IgD-negative memory B cell (primary cell): ENCODE results near the gene PZP. TPM values are rescaled to one million over a fixed set of nuclear protein-coding genes. Genes with fewer than 3 reads are reported as not detected.
"Not testable (repeated sequence)": the region's sequence is repeated elsewhere in the genome, so short reads cannot be mapped to it uniquely, and the experiment has no call there.

Source experiments
- H3K27ac Mint-ChIP-seq, 3 donors: one replicate each; pipeline ENCODE4 v1.8.0; 2020 to 2022; ENCODE audit warnings: mild to moderate bottlenecking in 3 of 3, mixed read lengths in 3 of 3, moderate library complexity in 1 of 3
- H3K27me3 Mint-ChIP-seq: one replicate; pipeline ENCODE4 v1.8.0; 2021; ENCODE audit warnings: mixed read lengths
- H3K36me3 Mint-ChIP-seq: one replicate; pipeline ENCODE4 v1.8.0; 2020; ENCODE audit warnings: mild to moderate bottlenecking, mixed read lengths
- H3K4me1 Mint-ChIP-seq, 3 donors: one replicate each; pipeline ENCODE4 v1.8.0; 2020 to 2022; ENCODE audit warnings: mixed read lengths in 3 of 3, mild to moderate bottlenecking in 1 of 3
- H3K4me3 Mint-ChIP-seq, 4 donors: one replicate each; pipeline ENCODE4 v1.8.0; 2020 to 2022; ENCODE audit warnings: mild to moderate bottlenecking in 4 of 4, mixed read lengths in 4 of 4, moderate library complexity in 3 of 4
- H3K9me3 Mint-ChIP-seq, 3 donors: one replicate each; pipeline ENCODE4 v1.8.0; 2020 to 2021; ENCODE audit warnings: mixed read lengths in 3 of 3, mild to moderate bottlenecking in 1 of 3
- polyA plus RNA-seq: library from polyadenylated mRNA; unstranded; fragments of 300-500 nt; fragmentation: Illumina TruSeq; gene quantifications from one replicate; pipeline ENCODE4 v1.2.3, GENCODE V29; 2021

Gene PZP
- polyA plus RNA-seq, 1 donor from 2014 or later, result not detected

- H3K27ac Mint-ChIP-seq, result no peak overlapping the region
- H3K9me3 Mint-ChIP-seq, result peaks cover under 1 to 21% (median 5%) of the 10 kb centered on the region in 3 donors
- peaks cover 4% of the 10 kb centered on the region for H3K27me3 Mint-ChIP-seq
- H3K4me1 Mint-ChIP-seq, result no peaks in the 10 kb centered on the region
- H3K4me3 Mint-ChIP-seq, result no peak overlapping the region
- no peaks in the 10 kb centered on the region for H3K36me3 Mint-ChIP-seq
Measured at GRCh38 chr12:9148926-9149325, 59.3 kb downstream of the PZP start.

GRCh38 chr12:9147461-9147860 is 60.7 kb downstream of the PZP start:
- Mint-ChIP-seq H3K27ac (no peak overlapping the region), H3K4me1 (no peaks in the 10 kb centered on the region), H3K9me3 (peaks cover 2 to 23% (median 7%) of the 10 kb centered on the region in 3 donors), H3K27me3 (peaks cover 2% of the 10 kb centered on the region), H3K36me3 (peaks cover 3% of the 10 kb centered on the region), H3K4me3 (no peak overlapping the region)

- H3K36me3 Mint-ChIP-seq, result peaks cover 3% of the 10 kb centered on the region
- no peak overlapping the region for H3K27ac Mint-ChIP-seq
Measured at GRCh38 chr12:9144730-9145106, 63.5 kb downstream of the PZP start.

GRCh38 chr12:9143929-9144729 is 64.1 kb downstream of the PZP start:
- peaks cover 3% of the 10 kb centered on the region for H3K36me3 Mint-ChIP-seq
- no peaks in the 10 kb centered on the region for H3K4me1 Mint-ChIP-seq
- no peak overlapping the region for H3K27ac Mint-ChIP-seq
- peaks cover 2% of the 10 kb centered on the region for H3K27me3 Mint-ChIP-seq
- H3K4me3 Mint-ChIP-seq, result peak overlapping the region in 1 of 4 donors; percentile 65
- peaks cover 2 to 23% (median 4%) of the 10 kb centered on the region in 3 donors for H3K9me3 Mint-ChIP-seq

More at GRCh38 chr12:9144730-9145106, 63.5 kb downstream of the PZP start:
- H3K4me3 Mint-ChIP-seq, result no peak overlapping the region
- H3K9me3 Mint-ChIP-seq, result peaks cover 2 to 23% (median 5%) of the 10 kb centered on the region in 3 donors
- no peaks in the 10 kb centered on the region for H3K4me1 Mint-ChIP-seq
- peaks cover 2% of the 10 kb centered on the region for H3K27me3 Mint-ChIP-seq

- H3K4me1 Mint-ChIP-seq, result no peaks in the 10 kb centered on the region
- peaks cover 2 to 23% (median 4%) of the 10 kb centered on the region in 3 donors for H3K9me3 Mint-ChIP-seq
- peaks cover 4% of the 10 kb centered on the region for H3K27me3 Mint-ChIP-seq
- H3K4me3 Mint-ChIP-seq, result no peak overlapping the region
- no peak overlapping the region for H3K27ac Mint-ChIP-seq
- peaks cover 3% of the 10 kb centered on the region for H3K36me3 Mint-ChIP-seq
Measured at GRCh38 chr12:9143137-9143536, 65.1 kb downstream of the PZP start.

GRCh38 chr12:9139588-9140290 is 68.5 kb downstream of the PZP start:
- H3K27ac Mint-ChIP-seq, H3K36me3 Mint-ChIP-seq, H3K4me1 Mint-ChIP-seq, H3K27me3 Mint-ChIP-seq, H3K4me3 Mint-ChIP-seq: not testable (repeated sequence)
- peaks cover 2 to 16% (median 2%) of the 10 kb centered on the region in 3 donors for H3K9me3 Mint-ChIP-seq

GRCh38 chr12:9135903-9136310 is 72.3 kb downstream of the PZP start:
- H3K9me3 Mint-ChIP-seq, result peaks cover 0 to 6% (median 0%) of the 10 kb centered on the region in 3 donors
- peaks cover 1% of the 10 kb centered on the region for H3K36me3 Mint-ChIP-seq
- peaks cover 2% of the 10 kb centered on the region for H3K27me3 Mint-ChIP-seq
- H3K27ac Mint-ChIP-seq, result no peak overlapping the region
- no peak overlapping the region for H3K4me3 Mint-ChIP-seq
- H3K4me1 Mint-ChIP-seq, result no peaks in the 10 kb centered on the region

GRCh38 chr12:9134981-9135628 is 73.1 kb downstream of the PZP start:
- Mint-ChIP-seq H3K27ac (no peak overlapping the region), H3K4me3 (no peak overlapping the region), H3K27me3 (peaks cover 2% of the 10 kb centered on the region)

GRCh38 chr12:9133216-9133916 is 74.8 kb downstream of the PZP start:
- Mint-ChIP-seq H3K9me3 (peaks cover 1 to 6% (median 3%) of the 10 kb centered on the region in 3 donors), H3K4me3 (no peak overlapping the region), H3K36me3 (peaks cover 1% of the 10 kb centered on the region), H3K27ac (no peak overlapping the region), H3K4me1 (peaks cover 0 to 2% (median 0%) of the 10 kb centered on the region in 3 donors), H3K27me3 (peaks cover 2% of the 10 kb centered on the region)

More at GRCh38 chr12:9134981-9135628, 73.1 kb downstream of the PZP start:
- peaks cover 1% of the 10 kb centered on the region for H3K36me3 Mint-ChIP-seq
- H3K4me1 Mint-ChIP-seq, result peaks cover 0 to 2% (median 0%) of the 10 kb centered on the region in 3 donors
- peaks cover 0 to 6% (median 0%) of the 10 kb centered on the region in 3 donors for H3K9me3 Mint-ChIP-seq

GRCh38 chr12:9132008-9132535 is 76.1 kb downstream of the PZP start:
- H3K9me3 Mint-ChIP-seq, result peaks cover 1 to 4% (median 3%) of the 10 kb centered on the region in 3 donors
- H3K4me1 Mint-ChIP-seq, result peaks cover 0 to 2% (median 0%) of the 10 kb centered on the region in 3 donors
- peaks cover 2% of the 10 kb centered on the region for H3K27me3 Mint-ChIP-seq
- H3K4me3 Mint-ChIP-seq, result no peak overlapping the region
- no peak overlapping the region for H3K27ac Mint-ChIP-seq
- H3K36me3 Mint-ChIP-seq, result peaks cover 1% of the 10 kb centered on the region

- H3K36me3 Mint-ChIP-seq, result peaks cover 1% of the 10 kb centered on the region
- H3K27me3 Mint-ChIP-seq, result peaks cover 2% of the 10 kb centered on the region
- peaks cover 0 to 3% (median 1%) of the 10 kb centered on the region in 3 donors for H3K9me3 Mint-ChIP-seq
- H3K4me3 Mint-ChIP-seq, result no peak overlapping the region
- peaks cover 0 to 2% (median 0%) of the 10 kb centered on the region in 3 donors for H3K4me1 Mint-ChIP-seq
- H3K27ac Mint-ChIP-seq, result no peak overlapping the region
Measured at GRCh38 chr12:9130244-9130643, 78.0 kb downstream of the PZP start.

GRCh38 chr12:9127936-9128663 is 80.1 kb downstream of the PZP start:
- H3K36me3 Mint-ChIP-seq, result no peaks in the 10 kb centered on the region
- no peak overlapping the region for H3K4me3 Mint-ChIP-seq
- H3K9me3 Mint-ChIP-seq, result peaks cover 0 to 3% (median 1%) of the 10 kb centered on the region in 3 donors
- H3K27ac Mint-ChIP-seq, result no peak overlapping the region
- H3K4me1 Mint-ChIP-seq, result peaks cover 0 to 2% (median 0%) of the 10 kb centered on the region in 3 donors
- H3K27me3 Mint-ChIP-seq, result peaks cover 2% of the 10 kb centered on the region

GRCh38 chr12:9127484-9127883 is 80.7 kb downstream of the PZP start:
- Mint-ChIP-seq H3K4me3 (no peak overlapping the region), H3K4me1 (peaks cover 0 to 2% (median 0%) of the 10 kb centered on the region in 3 donors), H3K27ac (no peak overlapping the region), H3K27me3 (peaks cover 2% of the 10 kb centered on the region), H3K9me3 (peaks cover 0 to 3% (median 1%) of the 10 kb centered on the region in 3 donors), H3K36me3 (no peaks in the 10 kb centered on the region)
